Spleen (tissue), 7 donors: Measurements from ENCODE around the gene DOCK9.

ENCODE experiments used
- POLR2A ChIP-seq, 3 donors: fragments of 450-650 bp; IDR thresholded peaks; one replicate each; pipeline ENCODE4 v1.5.1; 2017; ENCODE audit warnings: antibody characterized with exemption in 3 of 3, mild to moderate bottlenecking in 1 of 3
- TF ChIP-seq, protein P1 (sequence below), 11 experiments: fragments of 200-600 bp in 7 of 11; fragments of 450-650 bp in 4 of 11; sonication (generic) in 4 of 11; IDR thresholded peaks in 8 of 11; conservative IDR thresholded peaks in 3 of 11; 1 replicate in 7 of 11; 2 replicates in 4 of 11; pipeline versions ENCODE4 v1.4.0 to v1.8.0; 2016 to 2021; ENCODE audit warnings: antibody characterized with exemption in 11 of 11, inconsistent platforms in 4 of 11, mild to moderate bottlenecking in 1 of 11
- donor health status: DM: no; HTN: no; CAD: no; lungs with moderate emphysema.
- donor health status: DM: no; HTN: no; CAD: no.
- donor health status: DM: no; HTN: no; CAD: no.

DNA sequence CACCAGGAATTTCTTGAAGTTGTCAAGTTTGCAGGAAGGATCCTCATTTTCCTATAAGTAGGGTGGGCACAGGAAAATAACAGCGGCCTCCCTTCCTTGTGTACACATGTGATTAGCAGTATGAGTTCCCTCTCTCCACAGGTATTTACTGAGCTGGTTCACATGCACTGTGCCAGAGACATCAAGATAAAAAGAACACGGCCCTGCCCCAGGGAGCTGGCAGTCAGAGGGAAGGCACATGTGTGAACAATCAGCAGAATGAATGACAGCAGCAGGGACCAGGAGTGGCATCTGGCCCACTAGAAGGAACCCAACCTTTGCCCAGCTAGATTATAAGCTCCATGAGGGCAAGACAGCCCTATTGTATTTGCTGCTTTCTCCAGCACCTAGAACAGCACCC lies 13.9 kb downstream of the DOCK9 start:
- TF ChIP-seq, protein P1, sequence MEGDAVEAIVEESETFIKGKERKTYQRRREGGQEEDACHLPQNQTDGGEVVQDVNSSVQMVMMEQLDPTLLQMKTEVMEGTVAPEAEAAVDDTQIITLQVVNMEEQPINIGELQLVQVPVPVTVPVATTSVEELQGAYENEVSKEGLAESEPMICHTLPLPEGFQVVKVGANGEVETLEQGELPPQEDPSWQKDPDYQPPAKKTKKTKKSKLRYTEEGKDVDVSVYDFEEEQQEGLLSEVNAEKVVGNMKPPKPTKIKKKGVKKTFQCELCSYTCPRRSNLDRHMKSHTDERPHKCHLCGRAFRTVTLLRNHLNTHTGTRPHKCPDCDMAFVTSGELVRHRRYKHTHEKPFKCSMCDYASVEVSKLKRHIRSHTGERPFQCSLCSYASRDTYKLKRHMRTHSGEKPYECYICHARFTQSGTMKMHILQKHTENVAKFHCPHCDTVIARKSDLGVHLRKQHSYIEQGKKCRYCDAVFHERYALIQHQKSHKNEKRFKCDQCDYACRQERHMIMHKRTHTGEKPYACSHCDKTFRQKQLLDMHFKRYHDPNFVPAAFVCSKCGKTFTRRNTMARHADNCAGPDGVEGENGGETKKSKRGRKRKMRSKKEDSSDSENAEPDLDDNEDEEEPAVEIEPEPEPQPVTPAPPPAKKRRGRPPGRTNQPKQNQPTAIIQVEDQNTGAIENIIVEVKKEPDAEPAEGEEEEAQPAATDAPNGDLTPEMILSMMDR (IDR thresholded peaks at IDR 0.05 in 8 of 11, conservative IDR thresholded peaks at IDR 0.05 in 3 of 11): no peak
- TF ChIP-seq POLR2A (IDR thresholded peaks at IDR 0.05): no peak
